NCI-H510A (cell line): ENCODE measurements around the gene ZNF277.
"Not testable (repeated sequence)": the region's sequence is repeated elsewhere in the genome, so short reads cannot be mapped to it uniquely, and the experiment has no call there.

Experiments
- DNase-seq: peaks from one replicate; lab custom pipeline; 2025; lab: John Stamatoyannopoulos, UW

The ZNF277 gene

DNA sequence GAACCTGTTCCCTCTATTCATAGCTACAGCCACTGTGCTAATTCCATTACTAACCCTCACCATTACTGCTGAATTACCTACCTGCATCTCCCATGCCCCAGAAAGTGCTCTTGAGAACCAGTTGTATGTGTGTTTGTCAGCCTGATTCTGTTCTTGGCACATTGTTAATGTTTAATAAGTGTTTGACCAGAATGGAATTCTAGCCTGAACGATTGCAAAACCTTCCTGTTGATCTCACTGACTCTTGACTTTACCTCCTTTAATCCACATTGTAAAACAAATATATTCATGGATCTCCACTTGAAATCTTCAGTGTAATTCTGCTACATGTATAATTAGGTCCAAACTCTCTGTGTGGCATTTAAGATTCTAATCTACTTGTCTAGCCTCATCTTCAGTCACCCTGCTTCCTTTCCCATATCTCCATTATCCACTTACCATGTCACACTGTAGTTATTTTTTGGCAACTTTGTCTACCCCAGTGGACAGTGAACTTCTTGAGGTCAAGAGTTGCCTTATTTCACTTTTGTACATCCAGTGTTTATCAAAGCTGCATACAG lies 4.9 kb downstream of the ZNF277 start:
- no peak for DNase-seq

DNA sequence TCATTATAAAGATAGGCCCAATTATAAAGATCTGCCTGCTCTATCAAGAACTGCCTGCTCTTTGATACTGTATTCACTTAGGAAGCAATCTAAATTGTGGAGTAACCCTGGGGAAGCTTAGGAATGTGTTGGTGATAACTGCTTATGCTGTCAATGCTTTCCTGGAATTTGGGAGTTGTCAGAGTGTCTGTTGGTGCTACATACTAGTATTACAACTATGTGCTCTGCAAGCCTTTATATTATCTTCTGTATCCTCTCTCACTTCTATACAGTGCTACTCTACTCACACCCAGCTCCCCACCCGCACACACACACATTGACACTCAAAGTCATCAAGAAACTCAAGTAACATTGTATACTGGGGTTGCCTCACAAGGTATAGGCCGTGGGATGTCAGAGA lies 6.1 kb downstream of the ZNF277 start:
- DNase-seq, result no peak

DNA sequence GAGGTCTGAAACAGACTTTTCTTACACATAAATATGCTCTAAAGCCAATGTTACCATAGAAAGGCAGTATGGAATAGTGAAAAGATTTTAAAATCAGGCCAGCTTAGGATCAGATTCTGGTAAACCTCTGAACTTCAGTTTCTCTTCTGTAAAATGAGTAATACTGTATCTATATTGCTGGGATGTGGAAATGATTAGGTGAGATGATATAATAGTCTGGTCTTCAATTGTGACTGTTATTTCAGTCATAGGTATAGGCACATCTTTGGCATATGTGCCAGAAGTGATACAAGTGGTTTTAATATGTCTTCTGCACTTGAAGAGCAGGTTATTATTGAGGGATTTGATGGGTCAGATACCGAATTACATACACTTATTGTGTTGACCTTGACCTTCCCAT lies 7.2 kb downstream of the ZNF277 start:
- DNase-seq, result no peak

DNA sequence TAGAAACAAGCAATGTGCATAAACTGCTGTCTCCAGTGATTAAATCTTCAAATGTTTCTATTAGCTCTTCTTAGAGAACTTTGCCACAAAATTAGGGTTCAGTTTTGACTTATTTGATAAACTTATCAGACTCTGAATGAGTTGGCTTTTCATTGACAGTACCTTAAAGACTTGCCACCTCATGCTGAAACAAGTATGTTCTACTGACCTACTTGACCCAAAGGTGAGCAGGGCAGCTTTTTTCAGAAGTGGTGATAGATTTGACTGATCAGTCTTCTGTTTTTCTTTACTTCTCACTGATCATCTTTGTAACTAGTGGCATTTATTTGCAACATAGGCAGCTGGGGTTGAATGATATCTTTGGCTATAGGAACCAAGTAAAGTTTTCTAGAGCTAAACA lies 7.8 kb downstream of the ZNF277 start:
- no peak for DNase-seq

DNA sequence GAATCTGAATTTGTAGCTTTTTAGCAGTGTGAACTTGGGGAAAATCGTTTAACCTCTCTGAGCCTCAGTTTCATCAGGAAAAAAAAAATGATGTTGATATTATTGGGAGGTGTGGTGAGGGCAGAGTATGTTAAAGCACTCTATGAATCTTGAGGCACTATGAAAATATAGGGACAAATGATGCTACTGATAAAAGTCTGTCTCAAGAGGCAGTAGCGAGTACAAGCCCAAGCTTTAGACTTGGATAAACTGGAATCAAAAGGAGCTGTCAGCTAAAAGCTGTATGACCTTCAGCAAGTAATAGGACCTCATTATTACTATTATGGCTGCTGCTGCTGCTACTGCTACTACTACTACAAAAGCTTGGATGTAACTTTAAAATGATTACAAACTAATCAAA lies 8.4 kb downstream of the ZNF277 start:
- DNase-seq, result no peak

DNA sequence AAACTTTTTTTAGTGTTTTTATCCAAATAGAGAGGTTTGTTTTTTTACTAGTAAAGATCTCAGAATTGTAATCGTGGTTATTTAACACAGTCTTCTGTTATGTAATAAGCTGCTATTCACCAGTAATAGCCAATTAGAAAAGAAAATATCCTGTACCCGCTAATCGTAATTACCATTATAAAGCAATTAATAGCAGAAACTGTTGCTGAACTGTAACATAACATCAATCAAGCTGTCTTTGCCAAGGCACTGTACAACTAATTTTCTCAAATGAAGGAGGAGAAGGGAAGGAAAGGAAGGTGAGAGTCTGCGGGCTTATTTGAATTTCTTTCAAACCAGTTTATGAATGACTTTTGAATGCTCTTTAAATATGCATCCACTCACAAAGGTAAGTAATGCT lies 9.3 kb downstream of the ZNF277 start:
- DNase-seq, result no peak

- DNase-seq, result no peak
Observed at GRCh38 chr7:112220877-112221434, 14.5 kb downstream of the ZNF277 start.

- DNase-seq, result no peak
Observed at GRCh38 chr7:112223310-112223709, 16.8 kb downstream of the ZNF277 start.

DNA sequence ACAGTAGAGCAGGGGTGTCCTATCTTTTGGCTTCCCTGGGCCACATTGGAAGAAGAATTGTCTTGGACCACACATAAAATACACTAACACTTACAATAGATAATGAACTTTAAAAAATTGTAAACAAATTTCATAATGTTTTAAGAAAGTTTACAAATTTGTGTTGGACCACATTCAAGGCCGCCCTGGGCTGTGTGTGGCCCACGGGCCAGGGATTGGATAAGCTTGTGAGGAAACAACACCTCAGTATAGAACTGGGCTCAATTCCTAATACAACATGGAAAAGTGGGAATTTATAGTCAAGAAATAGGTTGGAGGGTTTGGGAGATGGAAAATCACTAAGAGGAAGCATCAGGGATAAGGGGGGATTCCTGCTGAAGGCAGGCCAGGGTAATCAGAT lies 17.7 kb downstream of the ZNF277 start:
- no peak for DNase-seq

DNA sequence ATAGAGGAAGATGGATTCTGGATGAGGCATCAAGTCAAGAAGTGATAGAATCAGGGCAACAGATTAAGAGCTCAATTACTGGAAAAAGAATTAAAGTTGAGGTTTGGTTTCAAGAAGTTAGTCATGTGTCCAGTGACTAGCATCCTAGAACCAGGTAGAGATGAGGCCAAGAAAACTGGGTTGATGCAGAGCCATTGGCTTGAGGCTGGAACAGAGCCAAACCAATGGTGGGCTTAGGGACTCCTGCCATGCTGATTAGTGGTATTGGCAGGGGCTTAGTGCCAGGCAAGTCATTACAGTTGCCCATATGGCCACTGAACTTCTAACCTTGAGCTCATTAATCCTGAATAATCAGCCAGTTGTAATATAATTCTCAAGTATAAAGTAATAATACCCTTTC lies 18.5 kb downstream of the ZNF277 start:
- no peak for DNase-seq

- no peak for DNase-seq
Observed at GRCh38 chr7:112226701-112227276, 20.3 kb downstream of the ZNF277 start.

DNA sequence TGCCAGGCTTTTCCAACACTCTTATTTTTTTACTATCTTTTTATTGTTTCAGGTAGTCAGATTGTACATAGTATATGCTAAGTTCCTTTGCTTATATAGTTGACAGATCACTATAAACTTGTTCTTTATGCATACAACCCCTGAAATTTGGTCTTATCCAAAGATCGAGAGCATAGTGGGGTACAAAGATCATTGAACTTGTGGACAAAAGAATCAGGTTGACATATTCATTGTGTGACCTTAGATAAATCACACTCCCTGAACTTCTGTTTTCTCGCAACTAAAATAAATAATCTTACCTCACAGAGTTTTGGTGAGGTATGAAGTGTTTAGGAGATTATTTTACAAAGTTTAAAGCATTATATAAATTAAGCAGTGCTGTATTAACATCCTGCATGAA lies 22.1 kb downstream of the ZNF277 start:
- no peak for DNase-seq

- DNase-seq, result no peak
Observed at GRCh38 chr7:112232212-112232978, 25.9 kb downstream of the ZNF277 start.

GRCh38 chr7:112233048-112233697 lies 26.7 kb downstream of the ZNF277 start:
- DNase-seq, result no peak

- no peak for DNase-seq
Observed at GRCh38 chr7:112234147-112234546, 27.7 kb downstream of the ZNF277 start.

DNA sequence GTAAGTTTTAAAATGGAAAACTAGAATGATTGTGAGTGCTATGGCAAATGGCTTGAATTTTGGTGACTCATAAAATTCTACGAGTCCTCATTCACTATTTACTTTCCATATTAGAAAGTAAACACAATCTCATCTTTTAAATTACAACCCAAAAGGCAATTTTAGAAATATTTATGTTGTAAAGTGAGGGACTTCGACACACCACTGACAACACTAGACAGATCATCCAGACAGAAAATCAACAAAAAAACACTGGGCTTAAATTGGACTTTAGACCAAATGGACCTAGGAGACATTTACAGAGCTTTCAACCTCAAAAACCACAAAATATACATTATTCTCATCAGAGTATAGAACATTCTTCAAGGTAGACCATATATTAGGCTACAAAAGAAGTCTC lies 30.1 kb downstream of the ZNF277 start:
- DNase-seq, result no peak

- DNase-seq, result no peak
Observed at GRCh38 chr7:112238330-112238729, 31.8 kb downstream of the ZNF277 start.

- DNase-seq, result no peak
Observed at GRCh38 chr7:112238852-112239610, 32.5 kb downstream of the ZNF277 start.

GRCh38 chr7:112248598-112248997 lies 42.1 kb downstream of the ZNF277 start:
- DNase-seq, result no peak

DNA sequence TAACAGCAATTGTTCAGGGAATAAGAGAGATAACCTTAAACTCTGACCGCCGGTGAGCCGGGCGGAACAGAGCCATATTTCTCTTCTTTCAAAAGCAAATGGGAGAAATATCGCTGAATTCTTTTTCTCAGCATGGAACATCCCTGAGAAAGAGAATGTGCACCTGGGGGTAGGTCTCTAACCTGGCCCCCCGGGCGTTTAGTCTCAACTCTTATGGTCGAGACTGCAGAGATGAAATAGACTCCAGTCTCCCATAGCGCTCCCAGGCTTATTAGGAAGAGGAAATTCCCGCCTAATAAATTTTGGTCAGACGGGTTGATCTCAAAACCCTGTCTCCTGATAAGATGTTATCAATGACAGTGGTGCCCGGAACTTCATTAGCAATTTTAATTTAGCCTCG lies 43.5 kb downstream of the ZNF277 start:
- DNase-seq, result not testable (repeated sequence)

GRCh38 chr7:112252141-112252540 lies 45.6 kb downstream of the ZNF277 start:
- no peak for DNase-seq

DNA sequence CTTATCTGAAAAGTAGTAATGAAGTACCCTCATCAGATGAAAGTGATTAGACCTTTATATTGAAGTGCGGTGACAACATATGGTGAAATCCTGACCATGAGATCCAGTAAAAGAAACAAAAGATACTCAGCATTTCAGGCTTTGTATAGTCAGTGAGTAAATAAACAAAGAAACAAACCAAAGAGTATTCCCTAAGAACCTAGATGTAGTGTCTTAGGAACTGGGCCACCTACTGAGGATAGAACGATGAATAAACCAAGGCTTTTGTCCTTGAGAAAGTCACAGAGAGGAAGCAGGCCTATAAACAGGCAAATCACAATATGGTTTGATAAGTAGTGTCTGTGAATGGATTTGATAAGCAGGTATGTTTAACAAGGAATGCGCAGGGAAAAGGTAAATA lies 46.2 kb downstream of the ZNF277 start:
- no peak for DNase-seq
